Small intestine (tissue), 7 donors: ENCODE measurements around the gene CAND1. TPM values are rescaled to one million over a fixed set of nuclear protein-coding genes. Genes with fewer than 3 reads are reported as not detected.
A peak's percentile ranks its signal among the peaks of the same experiment; 100 is the strongest.

Experiments
- DNase-seq, 2 donors: peaks; one replicate each; pipeline versions ENCODE4 v3.0.0 to v3.0.0-alpha.2; 2013
- FAIRE-seq: peaks from 2 replicates; lab custom pipeline; 2012; peaks lifted over from hg19 to GRCh38; lab: Jason Lieb, UNC
- H3K27ac ChIP-seq, 3 donors: one replicate each; pipeline ENCODE4 v1.5.1; 2013; ENCODE audit warnings: low read length in 2 of 3, mild to moderate bottlenecking in 2 of 3, control low read depth in 1 of 3, inconsistent platforms in 1 of 3, low read depth in 1 of 3, moderate library complexity in 1 of 3
- H3K27me3 ChIP-seq, 3 donors: one replicate each; pipeline ENCODE4 v1.6.1; 2013; ENCODE audit warnings: low read length in 3 of 3, inconsistent platforms in 1 of 3; ENCODE audit not compliant: control insufficient read depth in 3 of 3, insufficient read depth in 3 of 3
- H3K36me3 ChIP-seq, 3 donors: one replicate each; pipeline ENCODE4 v1.6.1; 2013; ENCODE audit warnings: low read length in 3 of 3, inconsistent platforms in 1 of 3, low read depth in 1 of 3, mild to moderate bottlenecking in 1 of 3, moderate library complexity in 1 of 3; ENCODE audit not compliant: control insufficient read depth in 3 of 3, insufficient read depth in 2 of 3
- H3K4me1 ChIP-seq, 3 donors: one replicate each; pipeline ENCODE4 v1.6.1; 2013; ENCODE audit warnings: low read length in 2 of 3, inconsistent platforms in 1 of 3, low read depth in 1 of 3, mild to moderate bottlenecking in 1 of 3, moderate library complexity in 1 of 3; ENCODE audit not compliant: control insufficient read depth in 3 of 3, insufficient read depth in 2 of 3
- H3K4me3 ChIP-seq, 3 donors: one replicate each; pipeline ENCODE4 v1.5.1; 2013; ENCODE audit warnings: low read length in 3 of 3, control low read depth in 1 of 3, inconsistent platforms in 1 of 3, low read depth in 1 of 3, mild to moderate bottlenecking in 1 of 3, moderate library complexity in 1 of 3
- H3K9me3 ChIP-seq, 2 donors: one replicate each; pipeline ENCODE4 v1.6.1; 2013; ENCODE audit warnings: low read depth in 1 of 2, low read length in 1 of 2; ENCODE audit not compliant: control insufficient read depth in 2 of 2, insufficient read depth in 1 of 2
- WGBS, 3 donors: extraction: QIAGEN DNeasy Blood & Tissue Kit; methylation state at CpG; one replicate each; pipeline ENCODE4 v1.1.7; 2013; 5-methylcytosine and 5-hydroxymethylcytosine counted together
- polyA plus RNA-seq, 4 donors: library from polyadenylated mRNA; stranded (reverse) in 3 of 4; unstranded in 1 of 4; fragments of 200-250 nt in 3 of 4; fragments of 120-200 nt in 1 of 4; gene quantifications; one replicate each; pipeline versions ENCODE4 v1.2.1 to v1.2.3, GENCODE V29; 2013
- donor health status: healthy with polysubstance abuse.
- donor health status: control.
- donor health status: control.
- donor health status: Bipolar disorder and iron deficiency.
- donor health status: healthy.

The CAND1 gene
- polyA plus RNA-seq, 4 donors, result 16.3 to 126 (median 24.4) TPM

- peaks cover 0 to 7% (median 0%) of the 10 kb centered on the region in 3 donors for H3K36me3 ChIP-seq
- peaks cover 6 to 10% (median 10%) of the 10 kb centered on the region in 3 donors for H3K4me1 ChIP-seq
- FAIRE-seq (no peak), DNase-seq (no peak)
- no peaks in the 10 kb centered on the region for H3K27me3 ChIP-seq
- no peaks in the 10 kb centered on the region for H3K9me3 ChIP-seq
- no peak overlapping the region for H3K27ac ChIP-seq
- H3K4me3 ChIP-seq, result no peak overlapping the region
- 20 to 38% (median 38%) methylated on average over 1 of the region's 1 CpG for WGBS, 3 donors
Measured at GRCh38 chr12:67271976-67272375, 2.8 kb downstream of the CAND1 start.

- no peak overlapping the region for H3K4me3 ChIP-seq
- peak; percentile 24 to 31 for DNase-seq
- H3K36me3 ChIP-seq, result peaks cover 0 to 13% (median 0%) of the 10 kb centered on the region in 3 donors
- no peak for FAIRE-seq
- peaks cover 2 to 13% (median 6%) of the 10 kb centered on the region in 3 donors for H3K4me1 ChIP-seq
- no peaks in the 10 kb centered on the region for H3K27me3 ChIP-seq
- H3K9me3 ChIP-seq, result no peaks in the 10 kb centered on the region
- H3K27ac ChIP-seq, result no peak overlapping the region
- WGBS, 3 donors, result 6 to 17% (median 10%) methylated on average over 3 of the region's 3 CpGs
Measured at GRCh38 chr12:67274186-67274585, 5.0 kb downstream of the CAND1 start.

GRCh38 chr12:67275380-67275913 is 6.3 kb downstream of the CAND1 start:
- Histone ChIP-seq H3K9me3 (no peaks in the 10 kb centered on the region), H3K27me3 (no peaks in the 10 kb centered on the region), H3K4me3 (no peak overlapping the region), H3K27ac (no peak overlapping the region), H3K36me3 (peaks cover 0 to 13% (median 0%) of the 10 kb centered on the region in 3 donors), H3K4me1 (peaks cover 2 to 13% (median 6%) of the 10 kb centered on the region in 3 donors)
- 81 to 89% (median 89%) methylated on average over 6 of the region's 6 CpGs for WGBS, 3 donors
- no peak for DNase-seq
- FAIRE-seq, result no peak

GRCh38 chr12:67276421-67276820 is 7.3 kb downstream of the CAND1 start:
- peaks cover 0 to 13% (median 0%) of the 10 kb centered on the region in 3 donors for H3K36me3 ChIP-seq
- H3K9me3 ChIP-seq, result no peaks in the 10 kb centered on the region
- H3K27me3 ChIP-seq, result no peaks in the 10 kb centered on the region
- 58 to 80% (median 70%) methylated on average over 3 of the region's 3 CpGs for WGBS, 3 donors
- no peak overlapping the region for H3K27ac ChIP-seq
- no peak overlapping the region for H3K4me3 ChIP-seq
- peaks cover 2 to 13% (median 6%) of the 10 kb centered on the region in 3 donors for H3K4me1 ChIP-seq
- DNase-seq, result no peak
- FAIRE-seq, result no peak

GRCh38 chr12:67279637-67280036 is 10.5 kb downstream of the CAND1 start:
- H3K4me1 ChIP-seq, result peaks cover 0 to 13% (median 2%) of the 10 kb centered on the region in 3 donors
- WGBS, 3 donors, result 34 to 51% (median 49%) methylated on average over 1 of the region's 1 CpG
- FAIRE-seq (no peak), DNase-seq (no peak)
- no peak overlapping the region for H3K4me3 ChIP-seq
- H3K27me3 ChIP-seq, result no peaks in the 10 kb centered on the region
- H3K36me3 ChIP-seq, result peaks cover 0 to 19% (median 2%) of the 10 kb centered on the region in 3 donors
- H3K9me3 ChIP-seq, result no peaks in the 10 kb centered on the region
- H3K27ac ChIP-seq, result no peak overlapping the region

- 55 to 67% (median 60%) methylated on average over 4 of the region's 4 CpGs for WGBS, 3 donors
- no peak for DNase-seq
- peaks cover 0 to 19% (median 2%) of the 10 kb centered on the region in 3 donors for H3K36me3 ChIP-seq
- H3K27ac ChIP-seq, result no peak overlapping the region
- no peak for FAIRE-seq
- peaks cover 0 to 13% (median 2%) of the 10 kb centered on the region in 3 donors for H3K4me1 ChIP-seq
- no peak overlapping the region for H3K4me3 ChIP-seq
- no peaks in the 10 kb centered on the region for H3K9me3 ChIP-seq
- no peaks in the 10 kb centered on the region for H3K27me3 ChIP-seq
Measured at GRCh38 chr12:67280088-67280487, 10.9 kb downstream of the CAND1 start.

- H3K27ac ChIP-seq, result no peak overlapping the region
- H3K4me3 ChIP-seq, result no peak overlapping the region
- peaks cover 0 to 13% (median 2%) of the 10 kb centered on the region in 3 donors for H3K4me1 ChIP-seq
- FAIRE-seq (no peak), DNase-seq (no peak)
- peaks cover 0 to 16% (median 2%) of the 10 kb centered on the region in 3 donors for H3K36me3 ChIP-seq
- H3K27me3 ChIP-seq, result no peaks in the 10 kb centered on the region
- no peaks in the 10 kb centered on the region for H3K9me3 ChIP-seq
- WGBS, 3 donors, result 11 to 18% (median 16%) methylated on average over 2 of the region's 2 CpGs
Measured at GRCh38 chr12:67280572-67280971, 11.4 kb downstream of the CAND1 start.

- Histone ChIP-seq H3K27ac (no peak overlapping the region), H3K4me3 (no peak overlapping the region), H3K36me3 (peaks cover 0 to 24% (median 2%) of the 10 kb centered on the region in 3 donors), H3K9me3 (no peaks in the 10 kb centered on the region), H3K27me3 (no peaks in the 10 kb centered on the region), H3K4me1 (peaks cover 0 to 3% (median 0%) of the 10 kb centered on the region in 3 donors)
- WGBS, 3 donors, result 96 to 98% (median 98%) methylated on average over 2 of the region's 2 CpGs
- FAIRE-seq, result no peak
- DNase-seq, result no peak
Measured at GRCh38 chr12:67284561-67284960, 15.4 kb downstream of the CAND1 start.
